GM12872 (cell line): ENCODE data around the gene GPR183.

ENCODE experiments used
- TF ChIP-seq, protein P1 (sequence below): IDR thresholded peaks from 3 replicates; pipeline ENCODE4 v1.5.1; 2011; ENCODE audit warnings: low read depth, mild to moderate bottlenecking, low read length, moderate library complexity; ENCODE audit not compliant: insufficient read depth

GPR183 gene

DNA sequence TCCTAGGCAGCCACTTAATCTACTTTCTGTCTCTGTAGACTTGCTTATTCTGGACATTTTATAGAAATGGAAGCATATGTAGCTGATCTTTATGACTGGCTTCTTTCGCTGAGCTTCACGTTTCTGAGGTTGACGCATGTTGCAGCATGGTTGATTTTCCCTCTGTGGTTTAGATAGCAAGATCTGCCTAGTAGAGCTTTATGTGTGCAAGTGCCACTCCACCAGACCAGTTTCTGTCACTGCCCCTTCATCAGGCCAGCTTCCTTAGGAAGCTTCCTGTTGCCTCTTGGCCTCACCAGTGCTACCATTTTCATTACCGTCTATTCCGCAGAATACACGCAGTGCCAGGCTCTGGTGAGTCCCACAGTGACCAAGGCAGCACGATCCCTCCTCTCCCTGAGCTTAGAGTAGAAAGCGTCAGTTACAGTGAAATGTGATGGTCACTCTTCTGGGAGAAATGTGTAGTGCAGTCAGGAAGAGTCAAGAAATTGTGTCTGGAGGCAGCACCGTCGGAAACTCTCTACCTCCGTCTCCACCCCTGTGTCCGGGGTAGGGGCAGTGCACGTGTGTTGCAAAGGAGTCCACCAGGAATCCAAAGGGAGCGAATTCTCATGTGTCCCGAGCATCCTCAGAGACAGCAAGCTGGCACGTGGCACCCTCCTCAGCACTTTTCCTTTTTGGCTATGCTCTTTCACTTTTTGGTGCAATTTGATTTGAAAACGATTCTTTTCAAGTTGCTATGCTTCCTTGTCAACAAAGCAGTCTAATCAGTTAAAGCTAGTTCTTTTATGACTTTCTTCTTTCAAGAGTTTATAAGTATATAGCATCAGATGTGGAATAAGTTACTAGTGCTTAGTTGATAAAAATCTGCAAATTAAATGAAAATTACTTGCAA lies 45.4 kb upstream of the GPR183 start:
- TF ChIP-seq, protein P1, sequence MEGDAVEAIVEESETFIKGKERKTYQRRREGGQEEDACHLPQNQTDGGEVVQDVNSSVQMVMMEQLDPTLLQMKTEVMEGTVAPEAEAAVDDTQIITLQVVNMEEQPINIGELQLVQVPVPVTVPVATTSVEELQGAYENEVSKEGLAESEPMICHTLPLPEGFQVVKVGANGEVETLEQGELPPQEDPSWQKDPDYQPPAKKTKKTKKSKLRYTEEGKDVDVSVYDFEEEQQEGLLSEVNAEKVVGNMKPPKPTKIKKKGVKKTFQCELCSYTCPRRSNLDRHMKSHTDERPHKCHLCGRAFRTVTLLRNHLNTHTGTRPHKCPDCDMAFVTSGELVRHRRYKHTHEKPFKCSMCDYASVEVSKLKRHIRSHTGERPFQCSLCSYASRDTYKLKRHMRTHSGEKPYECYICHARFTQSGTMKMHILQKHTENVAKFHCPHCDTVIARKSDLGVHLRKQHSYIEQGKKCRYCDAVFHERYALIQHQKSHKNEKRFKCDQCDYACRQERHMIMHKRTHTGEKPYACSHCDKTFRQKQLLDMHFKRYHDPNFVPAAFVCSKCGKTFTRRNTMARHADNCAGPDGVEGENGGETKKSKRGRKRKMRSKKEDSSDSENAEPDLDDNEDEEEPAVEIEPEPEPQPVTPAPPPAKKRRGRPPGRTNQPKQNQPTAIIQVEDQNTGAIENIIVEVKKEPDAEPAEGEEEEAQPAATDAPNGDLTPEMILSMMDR = no peak

DNA sequence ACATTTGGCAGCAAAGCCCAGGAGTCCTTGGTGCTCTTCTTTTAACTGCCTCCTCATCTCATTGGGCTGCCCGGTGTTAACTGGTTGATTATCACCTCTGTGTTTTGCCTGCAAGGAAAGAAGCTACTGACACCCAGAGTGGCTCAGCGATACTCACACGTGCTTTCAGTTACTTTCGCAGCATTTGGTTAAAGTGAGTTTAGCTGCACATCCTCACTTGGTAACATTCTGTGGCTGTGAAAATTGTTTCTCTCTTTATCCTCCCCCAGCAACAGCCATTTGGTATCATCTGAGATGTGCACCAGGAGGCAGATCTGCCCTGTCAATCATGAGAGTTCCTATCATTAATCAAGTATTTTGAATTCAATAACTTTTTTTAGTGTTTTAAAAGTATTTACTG lies 44.6 kb upstream of the GPR183 start:
- TF ChIP-seq, protein P1 = no peak

DNA sequence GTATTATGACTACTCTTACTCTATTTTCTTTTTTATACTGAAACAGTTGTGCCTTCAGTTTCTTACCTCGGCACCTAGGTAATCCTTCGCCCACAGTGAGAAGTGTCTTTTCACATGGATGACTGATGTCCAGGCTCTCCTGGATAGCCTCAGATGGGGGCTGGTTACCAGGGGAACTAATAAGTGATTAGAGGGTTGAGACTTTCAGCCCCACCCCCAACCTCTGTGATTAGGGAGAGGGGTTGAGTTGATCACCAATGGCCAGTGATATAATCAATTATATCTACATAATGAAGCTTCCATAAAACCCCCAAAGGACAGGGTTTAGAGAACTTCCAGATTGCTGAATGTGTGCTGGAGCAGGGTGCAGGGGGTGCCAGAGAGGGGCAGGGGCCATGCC lies 43.0 kb upstream of the GPR183 start:
- TF ChIP-seq, protein P1 = no peak

DNA sequence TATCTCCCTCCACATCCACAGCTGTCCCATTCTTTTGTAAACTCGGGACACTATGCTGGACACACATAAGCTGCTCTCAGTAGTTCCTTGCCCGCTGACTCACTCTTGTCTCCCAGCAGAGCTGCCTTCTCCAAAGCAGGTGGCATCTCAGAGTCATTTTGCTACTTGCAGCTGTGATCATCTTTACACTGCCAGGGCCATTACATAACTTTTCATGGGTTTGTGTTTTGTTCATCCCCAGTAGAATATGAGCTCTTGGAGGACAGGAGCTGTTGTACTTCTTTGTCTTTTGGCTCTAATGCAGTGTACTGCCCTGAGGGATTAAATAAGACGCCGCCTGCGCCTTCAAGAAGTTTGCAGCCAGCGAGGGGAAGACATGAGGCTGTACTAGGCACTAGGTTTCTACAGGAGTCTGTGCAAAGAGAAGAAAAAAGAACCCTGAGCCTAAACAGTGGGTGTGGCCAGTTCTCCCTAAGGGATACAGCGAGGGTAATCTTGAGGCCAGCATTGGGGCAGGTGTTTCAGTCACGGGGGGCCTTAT lies 40.8 kb upstream of the GPR183 start:
- TF ChIP-seq, protein P1 = no peak

DNA sequence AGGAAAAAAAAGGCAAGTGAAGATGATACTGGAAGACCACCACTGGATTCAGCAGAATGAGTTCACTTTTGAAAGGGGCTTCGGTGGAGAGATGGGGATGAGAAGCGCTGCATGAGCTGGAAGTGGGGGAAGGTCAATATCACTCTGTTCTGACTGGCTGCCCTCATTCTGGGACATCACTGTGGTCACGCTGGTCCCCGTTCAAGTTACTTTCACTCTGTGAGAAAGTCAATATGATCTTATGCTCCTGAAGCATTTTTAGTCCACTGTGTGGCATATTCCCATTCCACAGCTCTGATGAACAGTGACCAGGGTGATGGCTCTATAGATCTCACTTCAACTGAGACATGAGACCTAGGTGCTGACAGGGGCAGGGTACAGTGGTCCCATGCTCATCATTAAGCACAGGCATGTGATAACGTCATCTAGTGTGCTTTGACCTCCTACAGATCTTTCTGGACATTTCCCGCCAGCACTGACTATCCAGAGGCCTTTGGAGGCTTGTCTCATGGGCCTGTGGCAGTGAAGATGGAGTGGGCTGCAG lies 40.2 kb upstream of the GPR183 start:
- TF ChIP-seq, protein P1 = no peak

DNA sequence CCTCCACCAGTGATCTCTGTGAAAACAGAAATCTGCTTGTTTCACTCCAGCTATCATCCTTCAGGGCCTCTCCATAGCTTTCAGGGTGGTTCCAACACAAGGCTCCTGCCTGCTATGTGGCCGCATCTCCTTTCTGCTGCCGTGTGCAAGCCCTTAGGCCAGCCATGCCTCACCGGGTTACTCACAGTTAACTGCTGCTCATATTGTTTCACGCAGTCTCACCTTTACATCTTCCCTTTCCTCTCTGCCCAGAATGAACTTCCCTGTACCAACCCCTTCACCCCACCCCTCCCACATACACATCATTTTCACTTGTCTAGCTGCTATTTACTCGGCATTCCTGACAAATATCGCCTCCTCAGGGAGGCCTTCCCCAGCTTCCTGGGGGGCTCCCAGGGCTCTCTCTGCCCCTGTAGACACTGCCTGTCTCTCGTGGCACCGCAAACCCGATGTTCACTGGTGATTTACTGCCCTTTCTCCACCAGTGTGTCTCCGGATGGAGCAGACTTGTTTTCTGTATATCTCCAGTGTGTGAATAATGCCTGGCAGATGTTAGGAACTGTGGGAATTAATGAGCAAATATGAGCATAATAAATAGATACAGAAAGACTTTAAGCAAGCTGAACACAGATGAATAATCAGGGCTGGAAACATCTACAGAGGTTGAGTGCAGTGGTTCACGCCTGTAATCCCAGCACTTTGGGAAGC lies 39.3 kb upstream of the GPR183 start:
- TF ChIP-seq, protein P1 = no peak

DNA sequence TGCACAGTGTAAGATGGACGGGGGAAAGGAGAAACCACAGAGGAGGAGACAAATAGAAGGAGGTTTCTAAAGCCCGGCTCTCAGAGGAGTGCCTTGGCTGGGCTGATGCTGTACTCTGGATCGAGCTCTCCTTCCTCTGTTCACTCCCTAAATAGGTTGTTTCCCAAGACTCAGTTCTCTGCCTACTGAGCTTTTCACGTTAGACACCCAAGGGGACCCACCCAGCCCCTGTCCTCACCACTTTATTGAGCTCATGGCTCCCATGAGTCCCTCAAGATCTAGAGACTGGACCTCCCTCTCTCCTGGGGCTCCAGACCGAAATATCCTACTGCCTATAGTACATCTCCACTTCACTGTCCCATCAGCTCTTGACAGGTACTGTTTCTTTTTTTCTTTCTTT lies 38.1 kb upstream of the GPR183 start:
- TF ChIP-seq, protein P1 = no peak
